Measurements from ENCODE around the gene RNF125.

GRCh38 chr18:31970617-31971016 is 48.0 kb upstream of the RNF125 start:
- TF ChIP-seq ZBTB49 (tag by site-specific recombination; IDR thresholded peaks at IDR 0.05; ENCODE audit: low read depth): no peak
- TF ChIP-seq ZNF223 (tag by site-specific recombination; IDR thresholded peaks at IDR 0.05): no peak
- TF ChIP-seq, protein P1, sequence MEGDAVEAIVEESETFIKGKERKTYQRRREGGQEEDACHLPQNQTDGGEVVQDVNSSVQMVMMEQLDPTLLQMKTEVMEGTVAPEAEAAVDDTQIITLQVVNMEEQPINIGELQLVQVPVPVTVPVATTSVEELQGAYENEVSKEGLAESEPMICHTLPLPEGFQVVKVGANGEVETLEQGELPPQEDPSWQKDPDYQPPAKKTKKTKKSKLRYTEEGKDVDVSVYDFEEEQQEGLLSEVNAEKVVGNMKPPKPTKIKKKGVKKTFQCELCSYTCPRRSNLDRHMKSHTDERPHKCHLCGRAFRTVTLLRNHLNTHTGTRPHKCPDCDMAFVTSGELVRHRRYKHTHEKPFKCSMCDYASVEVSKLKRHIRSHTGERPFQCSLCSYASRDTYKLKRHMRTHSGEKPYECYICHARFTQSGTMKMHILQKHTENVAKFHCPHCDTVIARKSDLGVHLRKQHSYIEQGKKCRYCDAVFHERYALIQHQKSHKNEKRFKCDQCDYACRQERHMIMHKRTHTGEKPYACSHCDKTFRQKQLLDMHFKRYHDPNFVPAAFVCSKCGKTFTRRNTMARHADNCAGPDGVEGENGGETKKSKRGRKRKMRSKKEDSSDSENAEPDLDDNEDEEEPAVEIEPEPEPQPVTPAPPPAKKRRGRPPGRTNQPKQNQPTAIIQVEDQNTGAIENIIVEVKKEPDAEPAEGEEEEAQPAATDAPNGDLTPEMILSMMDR (tag by site-specific recombination; IDR thresholded peaks at IDR 0.05): no peak
- TF ChIP-seq ZSCAN5A (tag by site-specific recombination; IDR thresholded peaks at IDR 0.05): no peak
- TF ChIP-seq, protein P2, sequence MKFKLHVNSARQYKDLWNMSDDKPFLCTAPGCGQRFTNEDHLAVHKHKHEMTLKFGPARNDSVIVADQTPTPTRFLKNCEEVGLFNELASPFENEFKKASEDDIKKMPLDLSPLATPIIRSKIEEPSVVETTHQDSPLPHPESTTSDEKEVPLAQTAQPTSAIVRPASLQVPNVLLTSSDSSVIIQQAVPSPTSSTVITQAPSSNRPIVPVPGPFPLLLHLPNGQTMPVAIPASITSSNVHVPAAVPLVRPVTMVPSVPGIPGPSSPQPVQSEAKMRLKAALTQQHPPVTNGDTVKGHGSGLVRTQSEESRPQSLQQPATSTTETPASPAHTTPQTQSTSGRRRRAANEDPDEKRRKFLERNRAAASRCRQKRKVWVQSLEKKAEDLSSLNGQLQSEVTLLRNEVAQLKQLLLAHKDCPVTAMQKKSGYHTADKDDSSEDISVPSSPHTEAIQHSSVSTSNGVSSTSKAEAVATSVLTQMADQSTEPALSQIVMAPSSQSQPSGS (tag by site-specific recombination; IDR thresholded peaks at IDR 0.05; ENCODE audit: low read depth): no peak
- TF ChIP-seq ZBTB7A (tag by site-specific recombination; IDR thresholded peaks at IDR 0.05; ENCODE audit: low read depth): no peak
- no peak for TF ChIP-seq SP2 (tag by site-specific recombination; IDR thresholded peaks at IDR 0.05)

Data from HEK293 (cell line).